Measurements from ENCODE around the gene RERE. TPM values are rescaled to one million over a fixed set of nuclear protein-coding genes. Genes with fewer than 3 reads are reported as not detected.
A peak's percentile ranks its signal among the peaks of the same experiment; 100 is the strongest.

RERE gene
- total RNA-seq, 4 donors from 2014 or later: 118 to 244 (median 131) TPM

DNA sequence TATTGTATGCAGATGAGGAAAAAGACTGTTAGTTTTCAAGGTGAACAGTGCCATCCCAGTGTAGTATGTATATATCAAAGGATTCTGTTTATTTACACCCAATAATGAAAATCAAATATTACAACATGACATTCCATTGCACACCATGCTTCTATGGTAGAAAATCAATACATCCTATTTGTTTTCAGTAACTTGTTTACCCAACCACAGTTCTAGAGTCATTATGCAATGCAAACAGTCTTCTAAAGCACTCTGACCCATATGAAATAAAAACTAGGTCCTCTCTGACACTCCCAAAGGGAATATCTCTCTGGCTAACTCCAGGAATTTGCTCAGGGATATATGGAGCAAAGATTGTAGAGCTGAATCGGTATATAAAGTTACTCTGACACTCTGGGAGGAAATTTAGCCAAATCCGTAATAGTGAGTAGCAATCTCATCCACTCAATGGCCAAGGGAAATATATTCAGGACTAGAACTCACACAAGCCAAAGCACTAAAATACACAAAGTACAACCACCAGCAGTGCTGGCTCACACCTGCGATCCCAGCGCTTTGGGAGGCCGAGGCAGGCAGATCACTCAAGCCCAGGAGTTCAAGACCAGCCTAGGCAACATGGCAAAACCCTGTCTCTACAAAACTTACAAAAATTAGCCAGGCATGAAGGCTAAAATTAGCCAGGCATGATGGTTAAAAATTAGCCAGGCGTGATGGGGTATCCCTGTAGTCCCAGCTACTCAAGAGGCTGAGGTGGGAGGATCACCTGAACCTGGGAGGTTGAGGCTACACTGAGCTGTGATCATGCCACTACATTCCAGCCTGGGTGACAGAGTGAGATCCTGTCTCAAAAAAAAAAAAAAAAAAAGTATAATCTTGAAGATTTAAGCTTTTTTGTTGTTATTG lies 75.2 kb downstream of the RERE start:
- no peaks in the 10 kb centered on the region for H3K27me3 ChIP-seq
- 78 to 83% methylated on average over 6 of the region's 6 CpGs for WGBS, 2 donors
- peaks cover 6 to 7% of the 10 kb centered on the region in 2 donors for H3K4me1 ChIP-seq
- H3K36me3 ChIP-seq: no peaks in the 10 kb centered on the region
- no peak overlapping the region for H3K27ac ChIP-seq
- intact Hi-C loops (cut with DNase I): no loop called here
- no peak overlapping the region for H3K4me3 ChIP-seq (replicated peaks in 1 of 3)
- DNase-seq: no peak
- TF ChIP-seq POLR2A (IDR thresholded peaks at IDR 0.05): no peak
- TF ChIP-seq, protein P1, sequence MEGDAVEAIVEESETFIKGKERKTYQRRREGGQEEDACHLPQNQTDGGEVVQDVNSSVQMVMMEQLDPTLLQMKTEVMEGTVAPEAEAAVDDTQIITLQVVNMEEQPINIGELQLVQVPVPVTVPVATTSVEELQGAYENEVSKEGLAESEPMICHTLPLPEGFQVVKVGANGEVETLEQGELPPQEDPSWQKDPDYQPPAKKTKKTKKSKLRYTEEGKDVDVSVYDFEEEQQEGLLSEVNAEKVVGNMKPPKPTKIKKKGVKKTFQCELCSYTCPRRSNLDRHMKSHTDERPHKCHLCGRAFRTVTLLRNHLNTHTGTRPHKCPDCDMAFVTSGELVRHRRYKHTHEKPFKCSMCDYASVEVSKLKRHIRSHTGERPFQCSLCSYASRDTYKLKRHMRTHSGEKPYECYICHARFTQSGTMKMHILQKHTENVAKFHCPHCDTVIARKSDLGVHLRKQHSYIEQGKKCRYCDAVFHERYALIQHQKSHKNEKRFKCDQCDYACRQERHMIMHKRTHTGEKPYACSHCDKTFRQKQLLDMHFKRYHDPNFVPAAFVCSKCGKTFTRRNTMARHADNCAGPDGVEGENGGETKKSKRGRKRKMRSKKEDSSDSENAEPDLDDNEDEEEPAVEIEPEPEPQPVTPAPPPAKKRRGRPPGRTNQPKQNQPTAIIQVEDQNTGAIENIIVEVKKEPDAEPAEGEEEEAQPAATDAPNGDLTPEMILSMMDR (IDR thresholded peaks at IDR 0.05): no peak
- H3K9me3 ChIP-seq: no peaks in the 10 kb centered on the region

DNA sequence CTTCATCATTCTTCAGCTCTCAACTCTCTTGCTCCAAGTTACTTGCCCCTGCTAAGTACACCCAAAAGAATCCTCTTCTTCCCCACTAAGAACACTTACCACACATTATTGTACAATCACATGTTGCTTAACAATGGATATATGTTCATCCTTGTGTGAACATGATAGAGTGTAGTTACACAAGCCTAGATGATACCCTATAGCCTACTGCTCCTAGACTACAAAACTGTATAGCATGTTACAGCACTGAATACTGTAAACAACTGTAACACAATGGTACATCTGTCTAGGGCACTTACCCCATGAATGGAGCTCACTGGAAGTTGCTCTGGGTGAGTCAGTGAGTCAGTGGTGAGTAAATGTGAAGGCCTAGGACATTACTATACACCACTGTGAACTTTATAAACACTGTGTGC lies 77.4 kb downstream of the RERE start:
- H3K9me3 ChIP-seq: no peaks in the 10 kb centered on the region
- peaks cover 6 to 13% of the 10 kb centered on the region in 2 donors for H3K4me1 ChIP-seq
- TF ChIP-seq, protein P1 (IDR thresholded peaks at IDR 0.05): no peak
- TF ChIP-seq POLR2A (IDR thresholded peaks at IDR 0.05): no peak
- H3K36me3 ChIP-seq: no peaks in the 10 kb centered on the region
- H3K4me3 ChIP-seq (replicated peaks in 1 of 3): no peak overlapping the region
- DNase-seq: no peak
- H3K27me3 ChIP-seq: no peaks in the 10 kb centered on the region
- intact Hi-C loops (cut with DNase I): no loop called here
- H3K27ac ChIP-seq: no peak overlapping the region

DNA sequence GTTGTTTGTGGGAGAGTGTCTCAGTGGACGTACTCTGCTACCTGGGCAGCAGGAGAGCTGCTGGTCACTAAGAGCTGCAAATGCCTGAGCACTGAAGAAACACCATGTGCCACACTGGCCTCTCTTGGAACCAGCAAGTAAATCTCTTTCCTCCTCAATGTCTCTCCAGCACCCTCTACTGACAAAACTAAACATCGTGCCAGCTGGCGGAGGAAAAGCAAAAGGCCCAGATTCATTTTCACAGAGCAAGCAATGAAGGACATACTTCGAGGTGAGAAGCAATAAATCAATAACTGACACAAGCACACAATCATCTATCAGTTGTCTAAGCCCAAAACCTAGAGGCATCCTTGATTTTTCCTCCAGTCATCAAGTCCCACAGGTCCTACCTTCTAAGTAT lies 78.1 kb downstream of the RERE start:
- intact Hi-C loops (cut with DNase I): no loop called here
- no peak for DNase-seq
- 95 to 98% methylated on average over 4 of the region's 4 CpGs for WGBS, 2 donors

DNA sequence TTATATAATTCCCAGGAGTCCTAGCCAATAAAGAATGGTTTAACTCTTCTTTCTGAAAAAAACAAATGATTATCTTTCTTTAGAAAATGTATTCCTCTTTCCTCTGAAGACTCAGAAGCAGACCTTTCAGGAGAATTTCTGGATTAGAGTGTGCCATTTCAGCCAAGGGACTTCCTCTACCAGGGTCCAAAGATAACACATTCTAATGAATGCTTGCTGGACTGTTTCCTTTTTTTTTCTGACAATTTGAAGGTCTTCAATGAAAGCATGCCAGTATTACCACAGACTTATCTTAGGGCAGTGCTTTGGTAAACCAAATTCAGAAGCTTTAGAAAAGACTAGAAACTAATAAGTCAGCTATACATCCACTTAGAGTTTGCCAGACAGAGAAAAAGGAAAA lies 80.5 kb downstream of the RERE start:
- TF ChIP-seq POLR2A (IDR thresholded peaks at IDR 0.05): no peak
- TF ChIP-seq, protein P1 (IDR thresholded peaks at IDR 0.05): no peak
- H3K27me3 ChIP-seq: no peaks in the 10 kb centered on the region
- no peaks in the 10 kb centered on the region for H3K9me3 ChIP-seq
- intact Hi-C loops (cut with DNase I): no loop called here
- H3K27ac ChIP-seq: peak overlapping the region in 2 of 3 donors; percentile 2 to 36
- no peak for DNase-seq
- no peak overlapping the region for H3K4me3 ChIP-seq (replicated peaks in 1 of 3)
- H3K36me3 ChIP-seq: no peaks in the 10 kb centered on the region
- peaks cover 9 to 19% of the 10 kb centered on the region in 2 donors for H3K4me1 ChIP-seq

More for the DNA sequence above, 78.1 kb downstream of the RERE start:
- Histone ChIP-seq H3K4me3 (replicated peaks in 1 of 3) (no peak overlapping the region), H3K27ac (no peak overlapping the region), H3K36me3 (no peaks in the 10 kb centered on the region), H3K27me3 (no peaks in the 10 kb centered on the region), H3K4me1 (peaks cover 6 to 13% of the 10 kb centered on the region in 2 donors), H3K9me3 (no peaks in the 10 kb centered on the region)
- no peak for TF ChIP-seq POLR2A (IDR thresholded peaks at IDR 0.05)
- TF ChIP-seq, protein P1 (IDR thresholded peaks at IDR 0.05): no peak

DNA sequence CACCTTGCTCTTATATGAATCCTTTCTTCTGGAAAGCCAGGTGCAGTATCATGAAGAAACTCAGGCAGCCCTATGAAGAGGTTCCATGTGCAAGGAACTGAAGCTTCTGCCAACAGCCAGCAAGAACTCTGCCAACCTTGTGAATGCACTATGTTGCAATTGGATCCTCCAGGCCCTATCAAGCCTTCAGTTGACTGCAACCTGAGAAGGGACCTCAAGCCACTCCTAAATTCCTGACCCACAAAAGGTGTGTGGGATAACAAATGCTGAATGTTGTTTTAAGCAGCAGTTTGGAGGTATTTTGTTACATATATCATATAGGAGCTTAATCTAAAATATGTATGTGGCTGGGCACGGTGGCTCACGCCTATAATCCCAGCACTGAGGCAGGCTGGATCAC lies 84.0 kb downstream of the RERE start:
- Histone ChIP-seq H3K36me3 (no peaks in the 10 kb centered on the region), H3K27ac (peak overlapping the region in 2 of 3 donors; percentile 35 to 64), H3K27me3 (no peaks in the 10 kb centered on the region), H3K9me3 (no peaks in the 10 kb centered on the region), H3K4me3 (replicated peaks in 1 of 3) (no peak overlapping the region), H3K4me1 (peaks cover 19 to 22% of the 10 kb centered on the region in 2 donors)
- TF ChIP-seq, protein P1 (IDR thresholded peaks at IDR 0.05): no peak
- TF ChIP-seq POLR2A (IDR thresholded peaks at IDR 0.05): peak in 1 of 2 donors; percentile 46
- DNase-seq: peak; percentile 76 to 77
- 79 to 87% methylated on average over 2 of the region's 2 CpGs for WGBS, 2 donors
- intact Hi-C loops (cut with DNase I): no loop called here

All from thyroid gland (tissue), 4 donors.